Measurements from ENCODE around the gene RDH13. TPM values are rescaled to one million over a fixed set of nuclear protein-coding genes. Genes with fewer than 3 reads are reported as not detected.

Gene RDH13
- total RNA-seq, 4 donors from 2014 or later, result 11.1 to 16.4 (median 12.3) TPM

- no peak for TF ChIP-seq CTCF (IDR thresholded peaks at IDR 0.05)
- TF ChIP-seq POLR2AphosphoS5 (IDR thresholded peaks at IDR 0.05), result no peak
- no peak for TF ChIP-seq EP300 (IDR thresholded peaks at IDR 0.05)
- no peak for TF ChIP-seq POLR2A (IDR thresholded peaks at IDR 0.05; ENCODE audit: low read depth)
- 100% methylated on average over 9 of the region's 12 CpGs for WGBS
- DNase-seq (ENCODE audit: extremely low spot score), result no peak
- H3K4me3 ChIP-seq, result no peak overlapping the region
- no peaks in the 10 kb centered on the region for H3K4me1 ChIP-seq
- no peak overlapping the region for H3K27ac ChIP-seq (replicated peaks in 1 of 4)
- peaks cover 55 to 100% (median 88%) of the 10 kb centered on the region in 4 donors for H3K36me3 ChIP-seq
- no peaks in the 10 kb centered on the region for H3K27me3 ChIP-seq
- no peaks in the 10 kb centered on the region for H3K9me3 ChIP-seq
- intact Hi-C loops (cut with DNase I), result no loop called here
Observed at GRCh38 chr19:55047951-55048350, 15.0 kb downstream of the RDH13 start.

GRCh38 chr19:55046975-55047622 is 15.8 kb downstream of the RDH13 start:
- DNase-seq (ENCODE audit: extremely low spot score), result no peak
- TF ChIP-seq POLR2AphosphoS5 (IDR thresholded peaks at IDR 0.05) (no peak), EP300 (IDR thresholded peaks at IDR 0.05) (no peak)
- no peaks in the 10 kb centered on the region for H3K4me1 ChIP-seq
- H3K4me3 ChIP-seq, result no peak overlapping the region
- intact Hi-C loops (cut with DNase I), result no loop called here
- H3K27me3 ChIP-seq, result no peaks in the 10 kb centered on the region
- no peaks in the 10 kb centered on the region for H3K9me3 ChIP-seq
- 85% methylated on average over 15 of the region's 17 CpGs for WGBS
- peaks cover 51 to 100% (median 88%) of the 10 kb centered on the region in 4 donors for H3K36me3 ChIP-seq
- no peak overlapping the region for H3K27ac ChIP-seq (replicated peaks in 1 of 4)

GRCh38 chr19:55044771-55045716 is 17.9 kb downstream of the RDH13 start:
- Histone ChIP-seq H3K9me3 (no peaks in the 10 kb centered on the region), H3K27me3 (no peaks in the 10 kb centered on the region), H3K27ac (replicated peaks in 1 of 4) (no peak overlapping the region), H3K36me3 (peaks cover 39 to 95% (median 76%) of the 10 kb centered on the region in 4 donors), H3K4me3 (no peak overlapping the region), H3K4me1 (no peaks in the 10 kb centered on the region)
- intact Hi-C loops (cut with DNase I), result no loop called here
- DNase-seq (ENCODE audit: extremely low spot score), result no peak
- WGBS, result 96% methylated on average over 8 of the region's 30 CpGs
- TF ChIP-seq CTCF (IDR thresholded peaks at IDR 0.05), result no peak
- TF ChIP-seq EP300 (IDR thresholded peaks at IDR 0.05), result no peak
- no peak for TF ChIP-seq POLR2A (IDR thresholded peaks at IDR 0.05; ENCODE audit: low read depth)
- TF ChIP-seq POLR2AphosphoS5 (IDR thresholded peaks at IDR 0.05), result no peak

- intact Hi-C loops (cut with DNase I), result no loop called here
- no peaks in the 10 kb centered on the region for H3K4me1 ChIP-seq
- H3K27ac ChIP-seq (replicated peaks in 1 of 4), result no peak overlapping the region
- H3K4me3 ChIP-seq, result no peak overlapping the region
- H3K9me3 ChIP-seq, result no peaks in the 10 kb centered on the region
- TF ChIP-seq POLR2A (IDR thresholded peaks at IDR 0.05; ENCODE audit: low read depth), result no peak
- no peak for TF ChIP-seq CTCF (IDR thresholded peaks at IDR 0.05)
- no peak for TF ChIP-seq EP300 (IDR thresholded peaks at IDR 0.05)
- no peak for TF ChIP-seq POLR2AphosphoS5 (IDR thresholded peaks at IDR 0.05)
- no peak for DNase-seq (ENCODE audit: extremely low spot score)
- peaks cover 39 to 88% (median 73%) of the 10 kb centered on the region in 4 donors for H3K36me3 ChIP-seq
- WGBS, result 87% methylated on average over 5 of the region's 5 CpGs
- H3K27me3 ChIP-seq, result no peaks in the 10 kb centered on the region
Observed at GRCh38 chr19:55044286-55044685, 18.7 kb downstream of the RDH13 start.

- no peak for DNase-seq (ENCODE audit: extremely low spot score)
- no peaks in the 10 kb centered on the region for H3K27me3 ChIP-seq
- H3K4me1 ChIP-seq, result no peaks in the 10 kb centered on the region
- intact Hi-C loops (cut with DNase I), result no loop called here
- 92% methylated on average over 11 of the region's 11 CpGs for WGBS
- no peaks in the 10 kb centered on the region for H3K9me3 ChIP-seq
- H3K4me3 ChIP-seq, result no peak overlapping the region
- TF ChIP-seq POLR2A (IDR thresholded peaks at IDR 0.05; ENCODE audit: low read depth) (no peak), EP300 (IDR thresholded peaks at IDR 0.05) (no peak), POLR2AphosphoS5 (IDR thresholded peaks at IDR 0.05) (no peak), CTCF (IDR thresholded peaks at IDR 0.05) (no peak)
- peaks cover 25 to 72% (median 57%) of the 10 kb centered on the region in 4 donors for H3K36me3 ChIP-seq
- no peak overlapping the region for H3K27ac ChIP-seq (replicated peaks in 1 of 4)
Observed at GRCh38 chr19:55042688-55043087, 20.3 kb downstream of the RDH13 start.
